ENCODE data around the gene XRN2.
"Not testable (repeated sequence)": the region's sequence is repeated elsewhere in the genome, so short reads cannot be mapped to it uniquely, and the experiment has no call there.

XRN2 gene

GRCh38 chr20:21421601-21422236, 118.6 kb downstream of the XRN2 start:
- TF ChIP-seq CTCF (IDR thresholded peaks at IDR 0.05; ENCODE audit: insufficient read depth, missing control alignments): no peak
- DNase-seq (ENCODE audit: insufficient read length, low spot score) (no peak), FAIRE-seq (no peak)

- not testable (repeated sequence) for DNase-seq (ENCODE audit: insufficient read length, low spot score); FAIRE-seq
Observed at GRCh38 chr20:21423712-21424111, 120.6 kb downstream of the XRN2 start.

DNA sequence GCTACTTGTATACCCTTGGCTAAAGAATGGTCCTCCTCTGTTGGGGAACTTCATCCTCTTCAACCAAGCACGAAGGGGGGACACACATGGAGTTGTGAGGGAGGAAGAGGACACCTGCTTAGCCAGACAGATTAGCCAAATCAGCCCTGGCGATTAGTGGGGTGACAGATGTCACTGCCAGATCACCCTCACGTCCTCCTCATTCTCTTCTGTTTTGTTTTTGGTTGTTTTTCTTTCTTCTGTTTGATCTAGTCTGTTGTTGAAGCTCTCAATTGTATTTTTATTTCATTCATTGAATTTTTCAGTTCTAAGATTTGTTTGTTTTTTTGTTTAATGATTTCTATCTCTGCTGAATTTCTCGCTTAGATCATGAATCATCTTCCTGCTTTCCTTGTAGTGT, 121.7 kb downstream of the XRN2 start:
- FAIRE-seq (no peak), DNase-seq (ENCODE audit: insufficient read length, low spot score) (no peak)
- TF ChIP-seq CTCF (IDR thresholded peaks at IDR 0.05; ENCODE audit: insufficient read depth, missing control alignments): no peak

GRCh38 chr20:21430020-21430419, 126.9 kb downstream of the XRN2 start:
- no peak for TF ChIP-seq CTCF (IDR thresholded peaks at IDR 0.05; ENCODE audit: insufficient read depth, missing control alignments)
- FAIRE-seq (no peak), DNase-seq (ENCODE audit: insufficient read length, low spot score) (no peak)

GRCh38 chr20:21432911-21433310, 129.8 kb downstream of the XRN2 start:
- FAIRE-seq: no peak
- DNase-seq (ENCODE audit: insufficient read length, low spot score): no peak
- no peak for TF ChIP-seq CTCF (IDR thresholded peaks at IDR 0.05; ENCODE audit: insufficient read depth, missing control alignments)

DNA sequence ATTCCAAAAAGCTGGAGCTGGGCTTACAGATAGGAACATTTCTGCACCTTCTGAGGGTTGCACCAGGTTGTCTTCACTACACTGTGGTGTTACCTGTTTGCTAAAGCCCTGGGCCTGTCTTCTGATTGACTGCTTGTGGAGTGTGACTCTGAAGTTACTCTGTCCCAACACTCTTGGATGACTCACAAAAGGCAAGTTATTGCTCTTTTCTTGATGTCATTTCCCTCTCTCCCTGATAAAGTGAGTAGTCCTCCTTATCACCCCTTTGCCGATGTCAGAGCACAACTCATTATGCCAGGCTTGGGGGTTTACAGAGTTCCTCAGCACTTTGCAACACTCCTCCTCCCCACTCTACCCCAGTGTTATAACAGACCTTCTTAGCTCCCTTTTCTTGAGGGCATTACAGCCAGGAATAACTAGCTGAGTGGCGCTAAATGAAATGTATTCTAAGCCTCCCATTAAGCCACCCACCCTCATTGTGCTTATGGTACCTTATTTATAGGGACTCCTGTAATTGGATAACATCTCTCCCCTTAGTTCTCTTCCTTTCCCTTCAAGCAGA, 130.3 kb downstream of the XRN2 start:
- DNase-seq (ENCODE audit: insufficient read length, low spot score) (no peak), FAIRE-seq (no peak)
- TF ChIP-seq CTCF (IDR thresholded peaks at IDR 0.05; ENCODE audit: insufficient read depth, missing control alignments): no peak

GRCh38 chr20:21435576-21435975, 132.4 kb downstream of the XRN2 start:
- no peak for TF ChIP-seq CTCF (IDR thresholded peaks at IDR 0.05; ENCODE audit: insufficient read depth, missing control alignments)
- DNase-seq (ENCODE audit: insufficient read length, low spot score): no peak
- FAIRE-seq: no peak
